OCI-LY1 (cell line): Measurements from ENCODE around the gene KIF22.

Experiments
- CTCF ChIP-seq: fragments of 200-600 bp; sonication (generic), shearing (Covaris generic); IDR thresholded peaks from 2 replicates; pipeline ENCODE4 v1.5.1; 2017; ENCODE audit warnings: mild to moderate bottlenecking, antibody characterized with exemption, low read length, moderate library complexity, mixed read lengths
- EZH2 ChIP-seq: fragments of 200-600 bp; sonication (generic), shearing (Covaris generic); IDR thresholded peaks from 2 replicates; pipeline ENCODE4 v1.8.0; 2017; ENCODE audit warnings: borderline replicate concordance, mixed run types, mild to moderate bottlenecking, antibody characterized with exemption, low read length, moderate library complexity, mixed read lengths

GRCh38 chr16:29810699-29811169 lies 20.2 kb downstream of the KIF22 start:
- TF ChIP-seq CTCF (no peak), EZH2 (no peak)
